GM12878 (cell line): ENCODE results near the gene MYBPHL. TPM values are rescaled to one million over a fixed set of nuclear protein-coding genes. Genes with fewer than 3 reads are reported as not detected.
"Not testable (repeated sequence)": the region's sequence is repeated elsewhere in the genome, so short reads cannot be mapped to it uniquely, and the experiment has no call there.

ENCODE experiments used
- ATAC-seq: fragments of 200-7000 bp; cut with Tn5 transposase; 3 replicates; pipeline ENCODE4 v1.9.1; 2020; ENCODE audit warnings: mild to moderate bottlenecking, moderate library complexity
- BruUV-seq: library from RNA; stranded (reverse); fragments of 400-500 nt; replicated peaks from 2 replicates; lab custom pipeline; 2021; lab: Mats Ljungman, UMichigan
- CTCF ChIA-PET: fragments of 300-600 bp; sonication (Branson Sonifier 250); formaldehyde crosslinking; extraction: SDS; loops from one replicate; lab custom pipeline; 2021; ENCODE audit warnings: inconsistent platforms; lab: Yijun Ruan, JAX
- POLR2A ChIA-PET: fragments of 350-600 bp; formaldehyde crosslinking; extraction: SDS; loops from one replicate; lab custom pipeline; 2021; ENCODE audit warnings: inconsistent platforms; lab: Charles Lee
- RAD21 ChIA-PET: fragments of 300-600 bp; sonication (Branson Sonifier 250); formaldehyde crosslinking; loops from one replicate; lab custom pipeline; 2023; ENCODE audit warnings: antibody characterized with exemption; ENCODE audit not compliant: unreplicated experiment; lab: Charles Lee
- SMC1A ChIA-PET: fragments of 300-600 bp; sonication (Branson Sonifier 250); formaldehyde crosslinking; loops from one replicate; lab custom pipeline; 2023; ENCODE audit not compliant: unreplicated experiment, uncharacterized antibody; lab: Charles Lee
- DNase-seq: peaks from one replicate; pipeline ENCODE4 v3.0.0-alpha.2; 2011; ENCODE audit warnings: low read depth, low spot score
- FAIRE-seq: peaks from 3 replicates; lab custom pipeline; 2011; peaks lifted over from hg19 to GRCh38; lab: Jason Lieb, UNC
- H2AFZ ChIP-seq: 2 replicates; pipeline ENCODE4 v1.6.0; 2011; ENCODE audit warnings: low read depth, low read length, control low read depth; ENCODE audit not compliant: control insufficient read depth
- H3K27ac ChIP-seq: 2 replicates; pipeline ENCODE4 v1.5.1; 2011; ENCODE audit warnings: control low read depth; ENCODE audit not compliant: control insufficient read depth, insufficient read depth
- H3K27me3 ChIP-seq, 2 experiments: replicated peaks in 1 of 2; 2 replicates each; pipeline versions ENCODE4 v1.6.0 to v1.6.1; 2011; ENCODE audit warnings: low read length in 1 of 2; ENCODE audit not compliant: control insufficient read depth in 2 of 2, insufficient read depth in 2 of 2
- H3K36me3 ChIP-seq, 2 experiments: 2 replicates each; pipeline ENCODE4 v1.5.1; 2011; ENCODE audit warnings: low read length in 1 of 2; ENCODE audit not compliant: control insufficient read depth in 2 of 2, insufficient read depth in 2 of 2
- H3K4me1 ChIP-seq: 2 replicates; pipeline ENCODE4 v1.6.1; 2011; ENCODE audit warnings: mild to moderate bottlenecking, low read length, moderate library complexity, mixed read lengths; ENCODE audit not compliant: control insufficient read depth, insufficient read depth
- H3K4me2 ChIP-seq: 2 replicates; pipeline ENCODE4 v1.6.0; 2011; ENCODE audit warnings: control low read depth; ENCODE audit not compliant: control insufficient read depth, insufficient read depth
- H3K4me3 ChIP-seq: fragments of 200-600 bp; sonication (generic); 2 replicates; pipeline ENCODE4 v1.5.1; 2016
- H3K79me2 ChIP-seq: 2 replicates; pipeline ENCODE4 v1.6.0; 2011; ENCODE audit warnings: low read length; ENCODE audit not compliant: control insufficient read depth, insufficient read depth
- H3K9ac ChIP-seq: 2 replicates; pipeline ENCODE4 v1.8.0; 2011; ENCODE audit warnings: low read length, control low read depth, mixed read lengths; ENCODE audit not compliant: control insufficient read depth, insufficient read depth
- H3K9me3 ChIP-seq: replicated peaks from 3 replicates; pipeline ENCODE4 v1.5.1; 2011; ENCODE audit warnings: mild to moderate bottlenecking, low read length; ENCODE audit not compliant: control insufficient read depth, insufficient read depth
- H4K20me1 ChIP-seq: 2 replicates; pipeline ENCODE4 v1.6.0; 2011; ENCODE audit not compliant: control insufficient read depth, insufficient read depth
- CREM ChIP-seq: IDR thresholded peaks from 2 replicates; pipeline ENCODE4 v1.6.1; 2014; ENCODE audit warnings: antibody characterized with exemption, low read depth
- HSF1 ChIP-seq: fragments of 150-350 bp; IDR thresholded peaks from 2 replicates; pipeline ENCODE4 v1.6.1; 2014; ENCODE audit warnings: mild to moderate bottlenecking, low read depth, low read length
- MEF2A ChIP-seq: IDR thresholded peaks from 2 replicates; pipeline ENCODE4 v1.6.1; 2011; ENCODE audit warnings: low read depth, mild to moderate bottlenecking, low read length, moderate library complexity; ENCODE audit not compliant: insufficient read depth
- POLR2A ChIP-seq: IDR thresholded peaks from 2 replicates; pipeline ENCODE4 v1.6.1; 2011; ENCODE audit warnings: low read depth, mild to moderate bottlenecking, low read length
- SMC3 ChIP-seq: IDR thresholded peaks from 2 replicates; pipeline ENCODE4 v1.6.1; 2011; ENCODE audit warnings: low read length, improper control_type of control experiment, borderline replicate concordance
- TCF12 ChIP-seq: IDR thresholded peaks from 2 replicates; pipeline ENCODE4 v1.6.1; 2011; ENCODE audit warnings: low read depth, mild to moderate bottlenecking, low read length
- ZNF207 ChIP-seq: fragments of 450-650 bp; IDR thresholded peaks from 2 replicates; pipeline ENCODE4 v1.6.1; 2014; ENCODE audit warnings: antibody characterized with exemption, mild to moderate bottlenecking, borderline replicate concordance
- WGBS: methylation state at CpG from one replicate; pipeline ENCODE4 v1.1.6; 2016; ENCODE audit warnings: low lambda C conversion rate; ENCODE audit not compliant: insufficient replicate concordance, insufficient coverage; ENCODE audit errors: missing lambda C conversion rate; 5-methylcytosine and 5-hydroxymethylcytosine counted together
- in situ Hi-C: fragments of 300-500 bp; cut with MboI; formaldehyde crosslinking; loops from 9 replicates; pipeline ENCODE4 v1.14.3; 2018; ENCODE audit warnings: mixed read lengths
- intact Hi-C: fragments of 100-400 bp; cut with micrococcal nuclease; formaldehyde crosslinking; loops from one replicate; pipeline ENCODE4 v1.14.2; 2022; ENCODE audit not compliant: unreplicated experiment
- polyA plus RNA-seq, 11 experiments: library from polyadenylated mRNA; depleted of rRNA in 4 of 11; unstranded in 6 of 11; stranded (reverse) in 5 of 11; fragments of >200 nt; fragmentation: Nextera tagmentation in 4 of 11; fragmentation: Illumina TruSeq in 1 of 11; extraction: Ambion mirVana in 4 of 11; extraction: Trizol in 1 of 11; gene quantifications; 1 replicate in 1 of 11; 2 replicates in 10 of 11; pipeline versions ENCODE4 v1.2.1 to v1.2.3, GENCODE V29; 2011 to 2016; ENCODE audit warnings: inconsistent platforms in 2 of 11, missing spikeins in 2 of 11, low read depth in 1 of 11
- total RNA-seq, 4 experiments: library from RNA; depleted of rRNA in 3 of 4; stranded (reverse); fragments of >200 nt in 3 of 4; fragmentation: Illumina TruSeq in 1 of 4; extraction: Trizol in 1 of 4; gene quantifications; 2 replicates each; pipeline versions ENCODE4 v1.2.1 to v1.2.3, GENCODE V29; 2013 to 2021

The MYBPHL gene
- total and polyA plus RNA-seq, 10 of the 15 experiments (the other 5 are each of a cell fraction or from before 2014, with no cell fraction given), result 0.16 to 0.75 (median 0.54) TPM; not detected in 7

GRCh38 chr1:109309347-109309746, 2.5 kb upstream of the MYBPHL start (continued):
- TF ChIP-seq CREM (no peak), ZNF207 (no peak), SMC3 (no peak), HSF1 (no peak), TCF12 (no peak)

- Histone ChIP-seq H3K4me3 (no peak overlapping the region), H4K20me1 (no peaks in the 10 kb centered on the region), H3K9me3 (no peaks in the 10 kb centered on the region), H3K27me3 (no peaks in the 10 kb centered on the region; a peak in 3 of 4 replicates), H3K4me2 (no peak overlapping the region), H3K36me3 (no peaks in the 10 kb centered on the region), H3K27ac (no peak overlapping the region), H3K4me1 (no peaks in the 10 kb centered on the region), H3K79me2 (no peaks in the 10 kb centered on the region), H3K9ac (no peak overlapping the region), H2AFZ (no peak overlapping the region; the same call in 1 of the 2 replicates)
- intact Hi-C loops, result no loop called here
- no TSS peak for BruUV-seq
- no peak for FAIRE-seq
- 15% methylated on average over 14 of the region's 14 CpGs for WGBS
- ChIA-PET RAD21 (interaction anchor here (1.6 kb wide), 1 partner anchor 173 kb away, joined by 3 read pairs; no protein-coding TSS in a partner anchor), POLR2A (interaction anchor here (1.3 kb wide), 2 partner anchors 9 to 13 kb away, joined by 3 to 4 read pairs; no protein-coding TSS in a partner anchor), SMC1A (interaction anchor here (1.2 to 2.3 kb wide), 4 partner anchors 11 to 91 kb away, joined by 3 to 9 read pairs (median 4); partner anchors contain the start of gene SORT1), CTCF (interaction anchor here (0.8 to 1.6 kb wide), 5 partner anchors 10 to 92 kb away, joined by 3 to 7 read pairs (median 5); no protein-coding TSS in a partner anchor)
- in situ Hi-C loops, result no loop called here
- peak; percentile 82 for ATAC-seq
- DNase-seq, result no peak
- 0 out of 2 replicates have a peak, but pooled peaks have one; percentile 21 for TF ChIP-seq MEF2A
- no peak for TF ChIP-seq POLR2A
Observed at GRCh38 chr1:109307274-109308021, 637 bp upstream of the MYBPHL start.

- WGBS, result 24% methylated on average over 10 of the region's 10 CpGs
- H3K4me2 ChIP-seq, BruUV-seq, H3K9ac ChIP-seq, H3K27ac ChIP-seq, H3K36me3 ChIP-seq, H3K27me3 ChIP-seq, H3K79me2 ChIP-seq, H2AFZ ChIP-seq, ATAC-seq, H4K20me1 ChIP-seq, FAIRE-seq, H3K4me3 ChIP-seq, POLR2A ChIA-PET, H3K4me1 ChIP-seq, intact Hi-C loops, in situ Hi-C loops, DNase-seq, H3K9me3 ChIP-seq: not testable (repeated sequence)
- ChIA-PET RAD21 (interaction anchor here (1.6 kb wide), 1 partner anchor 172 kb away, joined by 3 read pairs; no protein-coding TSS in a partner anchor), CTCF (interaction anchor here (1.5 kb wide), 1 partner anchor 94 kb away, joined by 7 read pairs; no protein-coding TSS in a partner anchor), SMC1A (interaction anchor here (2.3 kb wide), 1 partner anchor 10 kb away, joined by 9 read pairs; no protein-coding TSS in a partner anchor)
Observed at GRCh38 chr1:109305991-109306390, 820 bp downstream of the MYBPHL start.
